HG02981 (cell line): Measurements from ENCODE around the gene CDC42.
A peak's percentile ranks its signal among the peaks of the same experiment; 100 is the strongest.

Experiments
- ATAC-seq: cut with Tn5 transposase; IDR thresholded peaks from one replicate; pipeline ENCODE4 v1.9.1; 2021; ENCODE audit warnings: mild to moderate bottlenecking, moderate library complexity; ENCODE audit not compliant: unreplicated experiment

The CDC42 gene

DNA sequence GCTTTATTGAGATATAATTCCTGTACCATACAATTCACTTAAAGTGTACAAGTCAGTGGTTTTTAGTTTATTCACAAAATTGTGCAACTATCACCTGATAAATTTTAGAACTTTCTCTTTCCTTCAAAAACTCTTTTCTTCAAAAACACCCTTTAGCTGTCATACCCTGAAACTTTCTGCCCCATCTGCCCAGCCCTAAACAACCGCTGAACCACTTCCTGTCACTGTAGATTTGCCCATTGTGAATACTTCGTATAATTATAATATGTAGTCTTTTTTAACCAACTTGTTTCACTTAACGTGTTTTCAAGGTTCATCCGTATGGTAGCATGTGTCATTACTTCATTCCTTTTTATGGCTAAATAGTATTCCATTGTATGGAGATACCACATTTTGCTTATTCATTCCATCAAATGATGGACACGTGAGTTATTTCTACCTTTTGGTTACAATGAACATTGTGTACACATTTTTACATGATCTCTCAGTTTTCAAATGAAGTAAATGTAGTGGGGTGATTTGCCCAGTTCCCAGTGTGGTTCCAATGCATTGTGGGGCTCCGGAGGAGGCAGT lies 52.4 kb downstream of the CDC42 start:
- peak; percentile 44 for ATAC-seq

DNA sequence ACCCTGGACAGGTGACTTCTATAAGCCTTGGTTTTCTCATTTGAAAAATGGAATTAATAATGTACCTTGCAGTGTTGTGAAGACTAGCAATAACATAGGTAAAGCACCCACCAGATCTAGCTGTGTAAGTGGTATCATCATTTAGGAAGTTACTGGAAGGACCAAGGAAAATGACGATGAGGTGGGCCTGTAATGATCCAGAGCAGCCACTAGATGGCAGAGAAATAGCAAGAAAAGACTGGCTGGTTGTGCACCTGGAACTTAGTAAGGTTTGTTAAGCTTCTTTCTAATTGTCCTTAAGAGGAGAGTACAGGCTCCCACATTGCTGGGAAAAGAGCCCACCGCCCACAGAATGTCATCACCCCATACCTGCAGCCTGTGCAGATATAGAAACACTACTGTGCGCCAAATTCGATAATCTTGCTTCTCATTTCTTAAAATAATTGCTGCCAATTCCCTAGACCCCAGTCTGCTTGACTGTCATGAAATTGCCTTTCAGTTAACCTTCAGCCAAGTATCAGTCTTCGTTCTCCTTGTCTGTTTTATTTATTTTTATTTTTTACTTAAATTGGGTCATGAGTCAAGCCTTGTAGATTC lies 53.2 kb downstream of the CDC42 start:
- no peak for ATAC-seq

DNA sequence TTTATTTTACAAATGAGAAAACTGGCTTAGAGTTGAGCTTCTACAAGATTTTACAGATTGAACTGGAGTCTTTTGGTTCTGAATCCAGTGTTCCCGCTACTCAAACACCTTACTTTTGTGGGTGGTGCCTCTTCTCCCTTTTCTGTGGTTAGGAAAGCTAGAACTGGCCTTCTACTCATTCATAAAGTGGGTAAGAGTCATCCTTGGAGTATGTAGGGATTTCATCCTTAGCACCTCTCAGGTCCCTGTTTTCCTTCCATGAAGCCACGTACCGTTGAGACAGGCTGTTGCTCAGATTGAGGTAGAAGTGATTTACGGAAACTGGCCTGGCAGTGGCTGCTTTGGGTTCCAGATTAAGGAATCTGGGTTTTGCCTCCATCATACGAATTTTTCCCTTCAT lies 54.6 kb downstream of the CDC42 start:
- no peak for ATAC-seq

DNA sequence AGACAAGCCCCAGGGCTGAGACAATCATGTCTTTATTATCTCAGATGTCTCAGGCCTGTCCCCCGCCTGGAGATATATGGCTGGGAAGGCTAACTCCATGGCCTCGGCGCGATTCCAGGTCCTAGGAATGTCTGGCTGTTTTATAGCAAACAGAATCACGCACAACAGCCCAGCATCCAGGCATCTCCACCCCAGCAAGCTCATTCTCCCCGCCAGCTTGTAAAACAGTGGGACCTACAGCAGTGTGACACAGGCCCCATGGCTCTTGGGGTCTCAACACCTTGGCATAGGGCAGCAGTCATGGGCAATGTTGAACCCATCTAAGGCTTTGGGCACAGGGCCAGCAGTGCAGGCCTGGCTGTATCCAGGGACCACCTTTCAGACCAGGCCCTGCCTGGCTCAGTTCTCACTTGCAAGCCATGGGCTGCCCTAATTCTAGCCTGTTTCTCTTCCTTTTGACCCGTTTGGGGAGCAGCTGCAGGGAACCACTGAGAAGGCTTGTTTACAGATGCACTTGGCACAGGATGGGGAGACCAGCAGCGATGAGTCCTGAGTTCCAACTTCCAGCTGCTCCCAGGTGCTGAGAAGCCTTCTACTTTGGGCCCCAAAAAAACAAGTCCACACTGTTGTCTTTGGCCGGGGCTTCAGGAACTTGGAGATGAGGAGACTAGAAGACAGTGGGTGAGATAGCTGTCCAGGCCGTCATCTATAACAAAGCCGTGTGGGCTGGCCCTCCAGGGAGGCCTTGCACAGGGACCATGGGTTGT lies 56.0 kb downstream of the CDC42 start:
- ATAC-seq = no peak

DNA sequence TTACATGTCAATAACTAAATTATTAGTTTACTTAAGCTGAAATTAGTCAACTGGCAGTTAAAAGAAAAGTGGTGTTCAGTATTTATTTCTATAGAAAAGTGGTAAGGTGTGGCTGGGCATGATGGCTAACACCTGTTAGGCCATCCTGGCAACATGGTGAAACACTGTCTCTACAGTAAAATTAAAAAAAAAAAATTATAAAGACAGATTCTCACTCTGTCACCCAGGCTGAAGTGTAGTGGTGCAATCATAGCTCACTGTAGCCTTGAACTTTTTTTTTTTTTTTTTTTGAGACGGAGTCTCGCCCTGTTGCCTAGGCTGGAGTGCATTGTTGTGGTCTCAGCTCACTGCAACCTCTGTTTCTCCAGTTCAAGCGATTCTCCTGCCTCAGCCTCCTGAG lies 57.5 kb downstream of the CDC42 start:
- ATAC-seq = no peak

DNA sequence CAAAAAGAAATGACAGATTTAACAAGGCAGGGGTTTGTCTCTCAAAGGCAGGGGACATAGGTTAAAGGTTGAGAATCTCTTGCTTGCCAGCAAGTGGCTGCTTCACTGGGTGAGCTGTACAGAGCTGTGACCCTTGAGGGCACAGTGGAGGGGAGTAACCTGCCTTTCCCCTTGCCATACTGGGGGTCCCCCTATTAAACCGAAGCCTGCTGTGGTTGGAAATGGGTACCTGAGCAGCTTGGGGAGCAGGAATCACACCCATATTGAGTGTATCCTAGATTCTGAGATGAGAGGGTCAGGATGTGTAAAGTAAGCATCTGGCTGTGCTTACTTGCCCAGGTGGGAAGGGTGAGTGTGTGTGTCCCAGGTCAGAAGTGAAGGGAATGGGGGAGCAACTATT lies 58.6 kb downstream of the CDC42 start:
- no peak for ATAC-seq

DNA sequence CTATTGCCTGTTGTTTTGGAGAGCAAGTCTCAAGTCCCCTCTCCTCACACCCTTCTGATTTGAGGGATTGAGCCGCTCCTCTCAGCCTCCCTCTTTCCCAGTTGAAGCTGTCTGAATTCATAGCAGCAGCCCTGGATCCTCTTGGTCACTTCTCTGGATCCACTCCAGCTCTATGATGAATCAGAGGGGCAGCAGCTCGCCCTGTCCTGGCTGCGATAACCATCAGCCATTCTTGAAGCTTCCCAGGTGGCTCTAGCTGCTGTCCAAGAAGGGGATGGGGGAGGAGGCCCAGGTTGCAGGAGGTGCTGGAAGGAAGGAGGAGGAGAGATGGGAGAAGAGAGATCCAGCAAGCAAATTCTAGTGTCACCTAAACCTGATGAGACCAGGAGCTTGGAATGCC lies 59.1 kb downstream of the CDC42 start:
- ATAC-seq = no peak

DNA sequence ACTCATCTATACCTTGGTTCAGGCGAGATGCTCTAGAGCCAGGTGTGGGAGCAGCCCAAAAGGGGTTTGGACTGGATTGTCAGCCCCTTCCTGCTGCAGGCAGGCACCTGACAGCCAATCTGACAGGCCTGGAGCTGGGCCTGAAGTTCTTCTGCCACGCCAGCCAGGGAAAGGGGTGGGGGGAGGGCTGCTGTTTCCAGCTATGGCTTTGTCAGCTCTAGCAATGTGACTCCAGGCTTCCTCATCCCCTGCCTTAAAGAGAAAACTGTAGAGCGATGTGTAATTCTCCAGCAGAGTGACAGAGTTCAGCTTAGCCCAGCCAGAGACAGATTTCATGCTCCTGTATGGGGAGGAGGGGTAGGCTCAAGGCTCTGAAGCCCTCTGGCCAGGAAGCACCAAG lies 60.0 kb downstream of the CDC42 start:
- ATAC-seq = no peak

DNA sequence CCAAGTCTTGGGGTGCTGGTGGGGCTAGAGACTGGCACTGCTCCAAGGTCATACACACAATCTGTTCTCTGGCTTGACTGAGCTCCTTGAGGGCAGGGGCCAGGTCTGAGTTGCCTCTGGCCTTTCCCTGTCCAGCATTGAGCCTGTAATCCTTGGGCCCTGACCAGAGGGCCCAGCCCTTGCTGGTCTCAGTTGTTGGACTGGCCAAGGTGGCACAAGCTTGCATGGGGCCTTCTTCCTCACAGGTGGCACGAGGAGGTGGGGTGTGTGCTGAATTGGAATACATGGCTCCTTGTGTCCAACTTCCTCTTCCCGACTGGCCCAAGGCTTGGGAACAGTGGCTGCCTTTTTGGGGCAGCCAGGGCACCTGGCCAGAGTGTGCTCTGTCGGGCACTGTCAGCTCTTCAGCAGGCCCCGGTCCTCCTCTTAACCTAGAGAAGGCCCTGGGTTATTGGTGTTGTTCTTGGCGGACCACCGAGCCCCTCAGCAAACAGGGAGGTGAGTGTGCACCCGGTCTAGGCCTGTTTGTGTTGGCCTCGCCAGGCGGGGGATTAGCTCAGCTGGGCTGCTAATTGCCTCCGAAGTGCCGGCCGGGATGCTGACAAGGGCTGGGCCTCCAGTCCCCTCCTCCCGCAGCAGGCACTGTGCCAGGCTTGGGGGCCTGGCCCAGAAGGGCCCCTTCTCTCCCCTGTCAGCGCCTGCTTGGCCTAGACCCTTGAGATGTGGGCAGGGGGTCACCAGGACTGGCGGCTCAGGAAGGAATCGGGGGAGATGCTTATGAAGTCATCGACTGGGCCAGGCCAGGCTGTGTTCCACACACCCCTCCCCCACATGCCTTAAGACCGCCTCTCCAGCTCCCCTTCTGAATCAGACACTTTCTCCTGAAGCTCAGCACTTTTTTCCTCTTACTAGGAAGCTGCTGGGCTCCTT lies 61.8 kb downstream of the CDC42 start:
- no peak for ATAC-seq

DNA sequence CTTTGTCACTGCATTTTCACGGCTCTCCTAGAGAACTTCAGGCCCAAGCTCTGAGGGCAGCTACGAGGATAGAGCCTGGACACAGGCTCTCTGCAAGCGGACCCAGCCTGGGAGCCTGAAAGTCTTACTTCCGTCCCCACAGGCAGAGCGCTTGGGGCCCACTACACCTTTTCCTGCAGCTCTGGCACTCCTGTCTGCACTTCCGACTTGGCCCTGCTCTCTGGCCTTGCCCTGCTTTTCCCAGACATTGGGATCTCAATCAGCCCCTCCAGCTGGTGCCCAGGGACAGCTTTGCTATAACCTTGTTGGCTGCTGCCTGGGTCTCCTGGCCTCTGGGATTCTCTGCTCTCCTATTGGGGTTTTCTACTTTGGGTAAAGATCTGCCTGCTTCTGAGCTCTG lies 62.8 kb downstream of the CDC42 start:
- ATAC-seq = no peak

DNA sequence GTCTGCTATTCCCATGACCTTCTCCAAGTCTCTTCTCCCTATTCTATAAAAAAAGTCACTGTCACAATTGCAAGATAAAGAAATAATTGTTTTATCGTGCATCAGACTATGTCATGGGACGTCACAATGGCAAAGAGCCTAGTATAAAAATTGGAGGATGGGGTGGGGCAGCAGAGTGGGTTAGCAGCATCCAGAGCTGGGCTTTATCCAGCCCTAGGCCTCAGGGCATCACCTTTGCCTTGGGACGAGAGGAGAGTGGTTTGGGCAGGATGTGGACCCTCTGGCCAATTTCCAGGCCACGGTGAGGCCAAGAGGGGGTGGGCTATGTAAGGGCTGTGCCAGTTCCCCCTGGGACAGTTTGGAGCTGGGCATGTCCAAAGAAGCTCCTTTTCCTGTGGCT lies 64.7 kb downstream of the CDC42 start:
- ATAC-seq = no peak

DNA sequence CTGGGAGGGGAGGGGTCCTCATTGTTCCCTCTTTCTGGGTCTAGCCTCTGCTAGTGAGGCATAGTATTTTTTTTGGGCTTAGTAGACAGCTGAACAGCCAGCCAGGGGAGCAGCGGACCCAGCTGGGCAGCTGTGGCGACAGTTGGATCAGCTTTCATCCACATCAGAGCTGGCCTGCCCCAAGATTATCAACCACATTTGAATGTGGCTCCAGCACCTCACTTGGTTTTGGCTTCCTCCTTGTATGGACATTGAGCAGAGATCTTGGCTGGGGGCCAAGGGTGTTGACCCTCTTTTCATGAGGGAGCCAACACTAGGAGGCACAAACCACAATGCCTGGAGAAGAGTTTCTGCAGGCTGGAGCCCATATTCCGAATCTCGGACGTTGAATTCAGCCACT lies 65.3 kb downstream of the CDC42 start:
- no peak for ATAC-seq

DNA sequence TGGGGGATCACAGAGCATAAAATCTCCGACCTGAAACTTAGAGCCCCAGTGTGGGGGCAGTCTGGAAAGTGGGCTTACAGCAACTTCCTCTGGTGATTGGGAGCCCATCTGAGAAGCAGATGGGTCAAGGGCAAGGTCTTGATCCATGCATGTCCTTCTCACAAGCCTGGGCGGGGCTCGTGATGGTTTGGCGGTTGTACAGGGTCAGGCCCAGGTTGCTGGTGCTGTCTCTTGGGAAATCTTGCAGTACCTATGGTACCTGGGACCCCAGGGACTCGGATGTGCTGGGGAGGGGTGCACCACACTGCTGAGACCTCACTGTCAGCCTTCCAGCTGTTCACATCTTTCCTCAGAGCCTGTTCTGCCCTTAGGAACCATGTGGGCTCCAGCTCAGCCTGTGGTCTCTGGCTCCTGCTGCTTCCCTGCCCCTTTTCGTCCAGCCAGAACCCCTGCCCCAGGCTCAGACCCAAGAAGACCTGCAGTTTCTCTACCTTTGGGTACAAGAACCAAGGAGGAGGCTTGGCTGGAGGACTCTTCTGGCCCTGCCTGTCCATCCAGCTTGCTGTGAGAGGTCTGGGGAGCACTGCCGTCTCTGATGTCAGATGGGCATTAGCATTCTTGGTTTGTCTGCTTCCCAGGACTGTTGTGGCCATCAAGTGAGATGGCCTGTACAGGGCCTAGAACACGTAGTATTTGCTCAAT lies 65.9 kb downstream of the CDC42 start:
- ATAC-seq = no peak

DNA sequence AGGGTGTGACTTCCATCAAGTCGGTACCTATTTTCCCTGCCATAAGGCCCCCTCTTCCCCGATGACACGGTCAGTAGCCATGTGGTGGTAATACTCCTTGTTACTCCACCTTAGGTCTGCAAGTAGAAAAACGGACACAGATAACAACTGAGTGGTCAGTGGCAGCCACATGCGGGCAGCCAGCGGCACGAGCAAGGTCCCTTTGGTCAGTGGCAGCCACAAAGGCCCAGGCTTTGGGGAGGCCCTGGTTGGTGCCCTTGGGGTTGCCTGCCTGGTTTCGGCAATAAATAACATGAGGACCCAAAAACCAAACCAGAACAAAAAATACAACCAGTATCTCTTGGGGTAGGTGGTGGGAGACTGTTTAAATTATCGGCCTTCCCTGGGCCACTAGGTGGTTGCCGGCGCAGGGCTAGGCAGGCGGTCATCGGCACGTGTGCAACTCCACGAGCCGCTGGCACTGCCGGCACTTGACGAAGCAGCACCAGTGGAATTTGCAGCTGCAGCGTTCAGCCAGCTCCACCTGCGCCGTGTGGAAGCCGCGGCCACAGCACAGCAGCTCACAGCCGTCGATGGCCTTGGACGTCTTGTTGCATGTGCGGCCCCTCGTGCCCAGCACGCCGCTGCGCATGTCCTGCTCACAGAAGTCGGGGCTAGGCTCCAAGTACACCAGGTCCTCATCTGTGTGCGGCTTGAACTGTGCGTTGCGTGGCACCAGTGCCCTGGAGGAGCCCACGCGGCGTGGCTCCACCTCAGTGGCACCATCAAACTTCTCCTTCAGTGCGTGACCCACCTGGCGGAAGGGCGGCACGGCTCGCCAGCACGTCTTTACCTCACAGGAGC lies 67.3 kb downstream of the CDC42 start:
- ATAC-seq = no peak

DNA sequence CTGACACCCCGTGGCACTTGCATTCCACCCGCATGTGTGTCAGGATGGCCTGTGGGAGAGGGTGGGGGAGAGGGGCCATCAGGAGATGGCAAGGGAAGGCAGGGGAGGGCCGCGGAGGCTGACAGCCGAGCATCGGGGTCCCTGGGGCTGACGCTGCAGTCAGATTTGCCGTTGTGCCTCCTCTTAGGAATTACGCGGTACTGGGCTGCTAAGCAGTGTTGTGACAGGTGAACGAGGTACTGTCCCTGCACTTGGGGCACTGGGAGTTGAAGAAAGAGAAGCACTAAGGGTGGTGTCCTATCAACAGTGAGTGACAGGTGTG lies 67.9 kb downstream of the CDC42 start:
- no peak for ATAC-seq

DNA sequence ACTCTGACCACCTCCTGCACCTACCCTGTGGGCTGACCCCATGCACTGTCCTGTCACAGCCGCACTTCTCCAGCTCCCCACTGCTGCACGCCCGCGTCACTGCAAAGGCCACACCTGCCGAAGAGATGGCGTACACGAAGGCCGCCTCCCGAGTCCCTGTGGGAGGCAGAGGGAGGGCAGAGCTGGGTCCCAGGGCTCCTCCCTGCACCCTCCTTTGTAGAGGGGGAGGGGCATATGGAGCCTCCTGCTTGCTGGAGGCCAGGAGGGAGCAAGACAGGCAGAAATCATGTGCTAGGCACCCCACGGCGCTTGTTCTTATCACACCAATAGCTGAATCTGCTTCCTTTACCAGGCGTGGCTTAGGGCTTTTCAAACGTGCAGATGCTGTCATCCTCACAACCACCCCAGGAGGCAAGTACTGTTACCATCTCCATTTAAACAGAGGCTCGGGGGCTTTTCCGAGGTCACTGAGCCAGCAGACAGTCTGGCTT lies 69.0 kb downstream of the CDC42 start:
- no peak for ATAC-seq

DNA sequence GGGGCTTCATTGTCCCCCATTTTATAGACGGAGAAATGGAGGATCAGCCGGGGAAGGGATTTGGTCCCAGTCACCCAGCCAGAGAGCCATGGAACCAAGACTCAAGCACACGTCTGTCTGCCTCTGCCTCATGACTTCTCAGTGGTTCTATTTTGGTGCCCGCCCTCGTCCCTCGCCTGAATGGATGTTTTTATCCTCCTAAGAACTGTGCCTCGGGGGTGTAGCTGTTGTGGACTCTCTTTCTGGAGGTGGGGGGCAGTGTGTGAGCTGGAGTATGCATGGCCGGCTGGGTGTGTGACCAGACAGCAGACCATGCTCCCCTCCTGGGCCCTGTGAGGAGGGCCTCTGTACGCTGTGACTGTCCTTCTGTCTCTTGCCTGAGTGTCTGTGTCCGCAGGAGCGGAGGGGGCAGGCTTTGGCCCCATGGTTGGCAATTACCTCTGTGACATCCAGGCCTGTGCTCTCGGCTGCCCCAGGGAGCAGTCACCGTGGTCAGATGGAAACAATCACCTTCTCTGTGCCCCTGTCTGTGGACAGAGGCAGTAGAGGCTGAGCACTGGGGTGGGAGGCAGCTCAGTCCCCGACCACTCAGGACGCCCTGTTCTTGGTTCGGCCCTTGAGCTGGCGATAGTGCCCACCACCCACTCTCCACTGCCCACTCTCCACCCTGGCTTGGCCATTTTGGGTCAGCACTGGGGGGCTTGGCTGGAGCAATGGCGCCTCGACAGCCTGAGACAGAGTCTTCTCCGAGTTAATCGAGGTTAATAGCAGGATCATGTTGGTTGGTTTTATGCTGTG lies 70.0 kb downstream of the CDC42 start:
- ATAC-seq = no peak

DNA sequence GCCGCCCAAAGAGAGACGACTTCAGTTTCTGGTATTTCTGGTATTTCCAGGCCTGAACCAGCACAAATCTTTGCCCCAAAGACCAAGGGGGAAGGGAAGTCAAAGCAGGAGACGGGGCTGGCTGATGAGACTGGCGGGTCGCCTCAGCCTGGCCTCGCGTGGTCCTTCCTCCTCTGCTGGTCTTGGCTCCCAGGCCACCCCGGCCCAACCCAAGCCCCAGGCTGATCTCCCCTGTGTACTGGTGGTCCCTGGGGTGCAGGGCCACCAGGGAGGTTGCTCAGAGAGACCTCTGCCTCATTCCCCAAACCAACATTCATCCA lies 70.5 kb downstream of the CDC42 start:
- ATAC-seq = no peak

DNA sequence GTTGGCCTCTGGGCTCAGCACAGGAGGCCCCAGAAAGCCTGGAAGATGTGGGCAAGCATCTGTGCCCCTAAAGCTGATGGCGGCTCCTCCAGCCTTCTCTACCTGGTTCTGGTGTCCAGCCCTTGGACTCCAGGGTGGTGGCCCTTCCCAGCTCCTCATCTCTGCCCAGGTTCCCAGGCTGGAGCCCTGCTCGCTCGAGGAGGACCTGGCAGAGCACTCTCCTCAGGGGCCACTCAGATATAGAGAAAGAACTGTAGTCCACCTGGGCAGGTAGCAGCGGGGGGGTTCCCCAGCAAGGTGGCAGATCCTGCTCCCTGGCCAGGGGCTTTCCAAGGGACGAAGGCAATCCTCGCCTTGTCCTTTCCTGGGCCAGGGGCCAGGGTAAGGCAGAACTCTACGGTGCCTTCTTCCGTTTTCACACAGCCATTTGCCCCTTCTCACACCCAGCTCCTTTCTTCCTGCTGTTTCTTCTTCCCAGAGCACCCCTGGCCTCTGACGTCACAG lies 71.4 kb downstream of the CDC42 start:
- ATAC-seq = no peak
